Brain microvascular endothelial cell (primary cell): ENCODE data around the gene GNPTG.

Source experiments
- DNase-seq: peaks from one replicate; pipeline ENCODE4 v3.0.0-alpha.2; 2020
- H3K27ac ChIP-seq: fragments of 250-450 bp; sonication (Bioruptor Pico); 2 replicates; pipeline ENCODE4 v1.5.1; 2020; ENCODE audit warnings: mild to moderate bottlenecking, moderate library complexity
- H3K27me3 ChIP-seq: fragments of 250-450 bp; sonication (Bioruptor Pico); replicated peaks from 2 replicates; pipeline ENCODE4 v1.5.1; 2020; ENCODE audit warnings: mild to moderate bottlenecking
- H3K36me3 ChIP-seq: fragments of 250-450 bp; sonication (Bioruptor Pico); replicated peaks from 2 replicates; pipeline ENCODE4 v1.5.1; 2020; ENCODE audit warnings: mild to moderate bottlenecking
- H3K4me3 ChIP-seq: 2 replicates; pipeline ENCODE4 v1.5.1; 2011; ENCODE audit warnings: low read depth, mild to moderate bottlenecking, control low read depth, low read length, moderate library complexity
- in situ Hi-C: cut with HindIII; loops from 2 replicates; pipeline ENCODE4 v1.10.0; 2017; ENCODE audit warnings: low sequenced_read_pairs, low pct_ligation_motif_present
- TF ChIP-seq, protein P1 (sequence below): IDR thresholded peaks from 2 replicates; pipeline ENCODE4 v1.5.1; 2011; ENCODE audit warnings: low read depth, mild to moderate bottlenecking, moderate library complexity, low read length, control low read depth, inconsistent platforms; ENCODE audit errors: missing control alignments

Gene GNPTG

DNA sequence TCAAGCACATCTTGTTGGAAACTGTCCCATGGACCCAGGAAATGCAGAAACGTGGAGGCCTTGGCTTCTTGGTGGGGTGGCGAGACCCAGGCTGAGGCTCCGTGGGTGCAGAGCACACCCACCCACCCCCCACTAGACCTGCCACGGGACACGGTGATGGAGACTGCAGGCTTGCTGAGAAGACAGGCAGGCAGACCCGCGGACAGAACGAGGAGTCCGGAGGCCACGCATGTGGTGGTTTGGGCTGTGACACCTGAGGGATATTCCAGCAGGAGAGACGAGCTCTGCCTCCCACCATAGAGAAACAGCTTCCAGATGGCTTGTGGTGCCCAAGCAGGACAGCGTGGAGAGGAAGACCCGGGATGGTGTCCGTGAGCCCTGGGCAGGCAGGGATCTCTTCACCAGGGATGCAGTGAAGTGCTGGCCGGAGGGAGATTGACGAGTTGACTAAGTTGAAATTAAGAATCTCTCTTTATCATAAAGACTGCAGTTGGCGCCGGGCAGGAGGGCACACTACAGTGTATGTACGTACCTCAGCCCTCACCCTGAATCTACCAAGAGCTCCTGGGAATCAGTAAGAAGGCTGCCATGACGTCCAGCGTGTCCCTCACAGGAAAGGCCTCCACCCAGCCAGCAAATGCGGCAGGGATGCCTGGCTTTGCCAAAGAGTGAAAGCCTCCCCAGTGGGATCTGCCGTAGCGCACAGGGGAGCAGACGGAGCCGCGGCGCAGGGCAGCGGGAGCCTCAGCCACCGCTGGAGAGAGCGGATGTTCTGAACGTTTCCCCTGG is 34.1 kb upstream of the GNPTG start:
- H3K36me3 ChIP-seq, result peaks cover 80% of the 10 kb centered on the region
- no peak overlapping the region for H3K4me3 ChIP-seq
- H3K27me3 ChIP-seq, result no peaks in the 10 kb centered on the region
- DNase-seq, result no peak
- in situ Hi-C loops, result no loop called here
- no peak overlapping the region for H3K27ac ChIP-seq
- TF ChIP-seq, protein P1, sequence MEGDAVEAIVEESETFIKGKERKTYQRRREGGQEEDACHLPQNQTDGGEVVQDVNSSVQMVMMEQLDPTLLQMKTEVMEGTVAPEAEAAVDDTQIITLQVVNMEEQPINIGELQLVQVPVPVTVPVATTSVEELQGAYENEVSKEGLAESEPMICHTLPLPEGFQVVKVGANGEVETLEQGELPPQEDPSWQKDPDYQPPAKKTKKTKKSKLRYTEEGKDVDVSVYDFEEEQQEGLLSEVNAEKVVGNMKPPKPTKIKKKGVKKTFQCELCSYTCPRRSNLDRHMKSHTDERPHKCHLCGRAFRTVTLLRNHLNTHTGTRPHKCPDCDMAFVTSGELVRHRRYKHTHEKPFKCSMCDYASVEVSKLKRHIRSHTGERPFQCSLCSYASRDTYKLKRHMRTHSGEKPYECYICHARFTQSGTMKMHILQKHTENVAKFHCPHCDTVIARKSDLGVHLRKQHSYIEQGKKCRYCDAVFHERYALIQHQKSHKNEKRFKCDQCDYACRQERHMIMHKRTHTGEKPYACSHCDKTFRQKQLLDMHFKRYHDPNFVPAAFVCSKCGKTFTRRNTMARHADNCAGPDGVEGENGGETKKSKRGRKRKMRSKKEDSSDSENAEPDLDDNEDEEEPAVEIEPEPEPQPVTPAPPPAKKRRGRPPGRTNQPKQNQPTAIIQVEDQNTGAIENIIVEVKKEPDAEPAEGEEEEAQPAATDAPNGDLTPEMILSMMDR, result no peak

DNA sequence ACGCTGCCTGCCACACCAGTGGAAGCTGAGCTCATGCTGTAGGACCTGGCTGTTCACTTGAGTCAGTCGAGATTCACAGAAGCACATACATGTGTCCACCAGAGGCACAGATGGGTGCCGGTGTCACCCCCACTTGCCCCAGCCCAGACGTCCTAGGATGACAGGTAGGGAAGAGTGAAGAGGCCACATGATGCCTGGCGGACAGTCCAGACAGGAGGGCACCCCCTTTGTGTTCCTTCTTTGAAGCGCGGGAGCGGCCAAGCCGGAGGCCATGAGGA is 33.5 kb upstream of the GNPTG start:
- Histone ChIP-seq H3K27ac (no peak overlapping the region), H3K36me3 (peaks cover 79% of the 10 kb centered on the region), H3K4me3 (no peak overlapping the region), H3K27me3 (no peaks in the 10 kb centered on the region)
- in situ Hi-C loops, result no loop called here
- TF ChIP-seq, protein P1, result no peak
- no peak for DNase-seq

DNA sequence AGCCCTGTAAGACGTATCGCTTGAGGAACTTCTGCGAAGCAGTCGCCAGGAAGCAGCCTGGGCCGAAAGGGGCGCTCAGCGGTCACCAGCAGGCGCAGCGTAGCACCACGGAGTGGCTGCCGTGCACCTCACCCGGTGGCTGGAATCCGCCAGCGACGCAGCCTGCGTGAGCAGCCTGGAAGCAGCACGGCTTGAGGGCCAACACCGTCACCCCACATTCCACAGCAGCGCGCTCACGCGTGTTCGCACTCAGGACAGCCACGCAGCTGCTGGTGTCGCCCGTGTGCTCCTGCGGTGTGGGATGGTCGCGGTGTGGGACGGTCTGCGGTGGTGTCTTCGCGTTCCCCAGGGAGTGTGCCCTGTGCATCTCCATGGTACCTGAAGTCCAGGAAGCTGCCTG is 32.7 kb upstream of the GNPTG start:
- no peak for DNase-seq
- Histone ChIP-seq H3K36me3 (peaks cover 83% of the 10 kb centered on the region), H3K27ac (no peak overlapping the region), H3K4me3 (no peak overlapping the region), H3K27me3 (no peaks in the 10 kb centered on the region)
- TF ChIP-seq, protein P1, result no peak
- in situ Hi-C loops, result no loop called here

DNA sequence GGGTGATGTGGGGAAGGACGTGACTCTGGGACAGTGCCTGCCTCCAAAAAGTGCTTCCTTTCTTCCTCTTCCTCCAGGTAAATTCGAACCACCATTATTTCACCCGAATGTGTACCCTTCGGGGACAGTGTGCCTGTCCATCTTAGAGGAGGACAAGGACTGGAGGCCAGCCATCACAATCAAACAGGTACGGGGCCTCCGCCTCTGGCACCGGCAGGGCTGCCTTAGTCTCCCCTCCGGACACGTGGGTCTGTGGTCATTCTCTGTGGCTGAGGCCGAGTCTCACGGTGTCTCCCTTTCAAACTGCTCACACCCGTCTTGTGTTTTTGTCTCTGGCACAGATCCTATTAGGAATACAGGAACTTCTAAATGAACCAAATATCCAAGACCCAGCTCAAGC is 31.6 kb upstream of the GNPTG start:
- TF ChIP-seq, protein P1, result no peak
- Histone ChIP-seq H3K36me3 (peaks cover 84% of the 10 kb centered on the region), H3K27me3 (no peaks in the 10 kb centered on the region), H3K27ac (no peak overlapping the region), H3K4me3 (no peak overlapping the region)
- DNase-seq, result no peak
- in situ Hi-C loops, result no loop called here

DNA sequence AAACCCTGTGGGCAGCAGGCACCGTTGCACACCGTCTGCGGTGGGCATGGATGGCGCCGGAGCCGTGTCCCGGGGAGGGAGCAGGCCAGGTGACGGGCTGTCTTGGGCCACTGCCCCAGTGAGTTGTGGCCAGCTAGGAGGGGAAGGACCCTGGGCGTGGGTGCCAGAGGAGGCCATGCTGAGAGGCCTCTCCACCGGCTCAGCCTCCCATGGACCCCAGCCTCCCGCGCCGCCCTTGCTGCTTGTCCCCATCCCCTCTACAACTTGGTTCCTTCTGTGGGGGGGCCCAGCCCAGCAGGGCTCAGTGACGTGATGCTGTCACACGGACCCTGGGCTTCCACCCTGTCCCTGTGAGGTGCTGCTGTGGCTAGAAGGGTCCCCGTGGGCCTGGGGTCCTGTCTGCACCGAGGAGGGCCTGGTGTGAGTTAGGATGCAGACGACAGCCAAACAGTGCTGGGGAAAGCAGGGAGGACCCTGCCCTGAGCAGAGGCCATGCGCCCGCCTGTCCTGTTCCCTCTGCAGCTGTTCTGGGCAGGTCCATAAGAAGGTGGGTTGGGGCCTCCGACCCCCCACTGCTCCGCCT is 31.0 kb upstream of the GNPTG start:
- TF ChIP-seq, protein P1, result no peak
- Histone ChIP-seq H3K27me3 (no peaks in the 10 kb centered on the region), H3K4me3 (no peak overlapping the region), H3K36me3 (peaks cover 82% of the 10 kb centered on the region), H3K27ac (no peak overlapping the region)
- in situ Hi-C loops, result no loop called here
- DNase-seq, result no peak

DNA sequence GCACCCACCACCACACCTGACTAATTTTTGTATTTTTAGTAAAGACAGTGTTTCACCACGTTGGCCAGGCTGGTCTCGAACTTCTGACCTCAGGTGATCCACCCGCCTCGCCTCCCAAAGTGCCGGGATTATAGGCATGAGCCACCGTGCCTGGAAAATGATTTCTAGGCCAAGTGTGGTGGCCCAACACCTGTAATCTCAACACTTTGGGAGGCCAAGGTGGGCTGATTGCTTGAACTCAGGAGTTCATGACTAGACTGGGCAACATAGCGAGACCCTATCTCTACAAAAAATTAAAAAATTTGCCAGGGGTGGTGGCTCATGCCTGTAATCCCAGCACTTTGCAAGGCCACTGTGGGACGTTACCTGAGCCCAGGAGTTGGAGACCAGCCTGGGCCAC is 29.3 kb upstream of the GNPTG start:
- TF ChIP-seq, protein P1, result no peak
- no peak overlapping the region for H3K4me3 ChIP-seq
- H3K27me3 ChIP-seq, result no peaks in the 10 kb centered on the region
- DNase-seq, result no peak
- H3K36me3 ChIP-seq, result peaks cover 68% of the 10 kb centered on the region
- in situ Hi-C loops, result no loop called here
- no peak overlapping the region for H3K27ac ChIP-seq
